ENCODE measurements around the gene KCNJ4.

DNA sequence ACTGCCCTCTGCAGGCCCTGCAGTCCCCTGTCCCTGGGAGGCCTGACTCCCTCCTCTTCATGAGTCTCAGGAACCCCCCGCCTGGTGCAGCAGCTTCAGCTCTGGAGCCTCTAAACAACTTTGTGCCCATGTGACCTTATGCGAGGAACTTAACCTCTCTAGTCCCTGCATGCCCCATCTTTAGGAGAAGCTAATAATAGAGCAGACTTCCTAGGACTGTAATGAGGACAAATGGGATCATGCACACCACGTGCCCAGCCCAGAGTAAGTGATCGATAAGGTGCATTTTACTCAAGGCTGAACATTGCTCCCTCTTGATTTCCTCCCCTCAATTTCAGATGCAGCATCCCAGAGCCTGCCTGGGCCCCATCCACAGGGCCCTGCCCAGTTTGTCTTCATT, 19.0 kb downstream of the KCNJ4 start:
- TF ChIP-seq, protein P1, sequence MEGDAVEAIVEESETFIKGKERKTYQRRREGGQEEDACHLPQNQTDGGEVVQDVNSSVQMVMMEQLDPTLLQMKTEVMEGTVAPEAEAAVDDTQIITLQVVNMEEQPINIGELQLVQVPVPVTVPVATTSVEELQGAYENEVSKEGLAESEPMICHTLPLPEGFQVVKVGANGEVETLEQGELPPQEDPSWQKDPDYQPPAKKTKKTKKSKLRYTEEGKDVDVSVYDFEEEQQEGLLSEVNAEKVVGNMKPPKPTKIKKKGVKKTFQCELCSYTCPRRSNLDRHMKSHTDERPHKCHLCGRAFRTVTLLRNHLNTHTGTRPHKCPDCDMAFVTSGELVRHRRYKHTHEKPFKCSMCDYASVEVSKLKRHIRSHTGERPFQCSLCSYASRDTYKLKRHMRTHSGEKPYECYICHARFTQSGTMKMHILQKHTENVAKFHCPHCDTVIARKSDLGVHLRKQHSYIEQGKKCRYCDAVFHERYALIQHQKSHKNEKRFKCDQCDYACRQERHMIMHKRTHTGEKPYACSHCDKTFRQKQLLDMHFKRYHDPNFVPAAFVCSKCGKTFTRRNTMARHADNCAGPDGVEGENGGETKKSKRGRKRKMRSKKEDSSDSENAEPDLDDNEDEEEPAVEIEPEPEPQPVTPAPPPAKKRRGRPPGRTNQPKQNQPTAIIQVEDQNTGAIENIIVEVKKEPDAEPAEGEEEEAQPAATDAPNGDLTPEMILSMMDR (conservative IDR thresholded peaks at IDR 0.05): no peak
- no peak for TF ChIP-seq EZH2 (IDR thresholded peaks at IDR 0.05; ENCODE audit: low read depth)

Data from PC-9 (cell line).